Heart right ventricle (tissue), 16 donors: ENCODE measurements around the gene ARFGAP2. TPM values are rescaled to one million over a fixed set of nuclear protein-coding genes. Genes with fewer than 3 reads are reported as not detected.
"Not testable (repeated sequence)": the region's sequence is repeated elsewhere in the genome, so short reads cannot be mapped to it uniquely, and the experiment has no call there.

Experiments used
- ATAC-seq, 8 donors: fragments of 200-7000 bp; cut with Tn5 transposase; one replicate each; pipeline ENCODE4 v1.9.1; 2020; ENCODE audit warnings: mild to moderate bottlenecking in 8 of 8, moderate library complexity in 8 of 8, moderate number of reproducible peaks in 1 of 8
- DNase-seq, 2 donors: peaks; one replicate each; pipeline ENCODE4 v3.0.0-alpha.2; 2020
- H3K27ac ChIP-seq, 10 donors: fragments of 200-600 bp; sonication (generic) in 2 of 10; one replicate each; pipeline versions ENCODE4 v1.5.0 to v1.8.0; 2020 to 2022; ENCODE audit warnings: mild to moderate bottlenecking in 3 of 10
- H3K27me3 ChIP-seq, 7 donors: fragments of 200-600 bp; one replicate each; pipeline ENCODE4 v1.8.0; 2021 to 2022; ENCODE audit warnings: mild to moderate bottlenecking in 2 of 7
- H3K36me3 ChIP-seq, 9 donors: fragments of 200-600 bp; sonication (generic) in 1 of 9; one replicate each; pipeline versions ENCODE4 v1.5.0 to v1.8.0; 2020 to 2022; ENCODE audit warnings: mild to moderate bottlenecking in 2 of 9
- H3K4me1 ChIP-seq, 9 donors: fragments of 200-600 bp; sonication (generic) in 1 of 9; one replicate each; pipeline versions ENCODE4 v1.5.0 to v1.8.0; 2020 to 2022; ENCODE audit warnings: mild to moderate bottlenecking in 4 of 9
- H3K4me3 ChIP-seq, 10 donors: fragments of 200-600 bp; sonication (generic) in 2 of 10; one replicate each; pipeline versions ENCODE4 v1.5.0 to v1.8.0; 2020 to 2022; ENCODE audit warnings: mild to moderate bottlenecking in 7 of 10, moderate library complexity in 2 of 10
- H3K9me3 ChIP-seq, 11 donors: fragments of 200-600 bp in 10 of 11; sonication (generic) in 2 of 11; one replicate each; pipeline versions ENCODE4 v1.5.0 to v1.8.0; 2013 to 2022; ENCODE audit warnings: mild to moderate bottlenecking in 2 of 11, control low read depth in 1 of 11, moderate library complexity in 1 of 11
- CTCF ChIP-seq, 9 donors: fragments of 200-600 bp; sonication (generic) in 2 of 9; IDR thresholded peaks; one replicate each; pipeline versions ENCODE4 v1.5.0 to v1.8.0; 2021 to 2022; ENCODE audit warnings: antibody characterized with exemption in 9 of 9, mild to moderate bottlenecking in 5 of 9, moderate library complexity in 1 of 9
- WGBS, 2 donors: extraction: QIAGEN DNeasy Blood & Tissue Kit; methylation state at CpG; one replicate each; pipeline ENCODE4 v1.1.7; 2013; ENCODE audit warnings: inconsistent platforms in 1 of 2; 5-methylcytosine and 5-hydroxymethylcytosine counted together
- intact Hi-C, 10 donors: fragments of 100-400 bp; cut with DNase I; formaldehyde crosslinking; loops; one replicate each; pipeline versions ENCODE4 v1.11.1 to v1.14.2; 2022
- polyA plus RNA-seq, 2 donors: library from polyadenylated mRNA; stranded (reverse); fragments of 200-250 nt; gene quantifications; one replicate each; pipeline ENCODE4 v1.2.3, GENCODE V29; 2013
- total RNA-seq, 10 donors: library from RNA; stranded (reverse); fragmentation: NEBNext Ultra II Directional in 3 of 10; extraction: Animal tissue kit (Norgen Biotek cat#: 25700) in 3 of 10; gene quantifications; one replicate each; pipeline versions ENCODE4 v1.2.1 to v1.2.4, GENCODE V29; 2021 to 2023
- donor health status: Arrhythmogenic right ventricular cardiomyopathy.
- donor health status: ischemic (EF 13 %, LVEDD 7.1; RV severe dilation, severe dysfunction).
- donor health status: healthy with polysubstance abuse.
- donor health status: DM: no; HTN: yes; CAD: no.
- donor health status: DM: no; HTN: no; CAD: no.
- donor health status: ischemic (EF 25% LVEDD 6.9; RV normal size, moderate dysfunction).
- donor health status: ischemic (EF 25% LVEDD 5.7; RV mildly dilated, moderate dysfunction).
- donor health status: healthy.
- donor health status: DM: yes; HTN: yes; CAD: no.
- donor health status: Ischemic cardiomyopathy.
- donor health status: ischemic (EF 35%, LVEDD 5.7; RV mildly dilated, moderate dysfunction).
- donor health status: nonischemic (EF 11% LVEDD 7.7; RV severe dilation, severe dysfunction).
- donor health status: DM: yes; HTN: yes; CAD: no.
- donor health status: PGD.
- donor health status: ischemic (EF 29% LVEDD 5.4; RV normal size, mild dysfunction).
- donor health status: nonischemic (EF 23%, LVEDD 6.1; RV moderate dilation, normal function).

The ARFGAP2 gene
- total and polyA plus RNA-seq, 12 donors: 47.8 to 70.2 (median 62.9) TPM

GRCh38 chr11:47204637-47204989 is 27.9 kb upstream of the ARFGAP2 start:
- intact Hi-C loops: no loop called here
- WGBS, 2 donors: 68 to 69% methylated on average over 2 of the region's 2 CpGs
- TF ChIP-seq CTCF (IDR thresholded peaks at IDR 0.05): no peak
- H3K27ac ChIP-seq: no peak overlapping the region
- H3K27me3 ChIP-seq: no peaks in the 10 kb centered on the region
- no peaks in the 10 kb centered on the region for H3K4me1 ChIP-seq
- H3K36me3 ChIP-seq: no peaks in the 10 kb centered on the region
- H3K4me3 ChIP-seq: no peak overlapping the region
- no peak for ATAC-seq
- no peaks in the 10 kb centered on the region for H3K9me3 ChIP-seq
- DNase-seq: no peak

GRCh38 chr11:47202576-47202975 is 25.9 kb upstream of the ARFGAP2 start:
- no peak overlapping the region for H3K4me3 ChIP-seq
- DNase-seq (no peak), ATAC-seq (no peak)
- no peak overlapping the region for H3K27ac ChIP-seq
- intact Hi-C loops: no loop called here
- WGBS, 2 donors: 76 to 82% methylated on average over 5 of the region's 5 CpGs
- no peak for TF ChIP-seq CTCF (IDR thresholded peaks at IDR 0.05)
- H3K4me1 ChIP-seq: no peaks in the 10 kb centered on the region
- H3K27me3 ChIP-seq: no peaks in the 10 kb centered on the region
- H3K36me3 ChIP-seq: no peaks in the 10 kb centered on the region
- H3K9me3 ChIP-seq: no peaks in the 10 kb centered on the region

DNA sequence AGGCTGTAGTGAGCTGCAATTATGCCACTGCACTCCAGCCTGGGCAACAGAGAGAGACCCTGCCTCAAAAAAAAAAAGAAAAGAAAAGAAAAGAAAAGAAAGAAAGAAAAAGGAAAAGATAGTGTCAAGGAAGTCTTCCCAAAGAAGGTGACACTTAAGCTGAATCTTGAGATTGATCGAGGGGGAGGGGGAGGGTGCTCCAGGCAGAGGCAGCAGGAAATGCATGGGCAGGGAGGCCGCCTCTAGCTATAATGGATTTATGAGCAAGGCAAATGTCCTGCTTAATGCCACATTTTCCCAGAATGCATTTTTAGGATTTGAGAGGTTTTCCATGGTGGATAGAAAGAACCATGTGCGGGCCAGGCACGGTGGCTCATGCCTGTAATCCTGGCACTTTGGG is 24.3 kb upstream of the ARFGAP2 start:
- no peak for TF ChIP-seq CTCF (IDR thresholded peaks at IDR 0.05)
- WGBS, 2 donors: 86% methylated on average over 4 of the region's 4 CpGs
- no peaks in the 10 kb centered on the region for H3K36me3 ChIP-seq
- H3K27ac ChIP-seq: no peak overlapping the region
- no peaks in the 10 kb centered on the region for H3K27me3 ChIP-seq
- no peaks in the 10 kb centered on the region for H3K4me1 ChIP-seq
- intact Hi-C loops: no loop called here
- no peaks in the 10 kb centered on the region for H3K9me3 ChIP-seq
- no peak for ATAC-seq
- no peak for DNase-seq
- H3K4me3 ChIP-seq: no peak overlapping the region

GRCh38 chr11:47198161-47198560 is 21.5 kb upstream of the ARFGAP2 start:
- H3K9me3 ChIP-seq, ATAC-seq, intact Hi-C loops, H3K36me3 ChIP-seq, DNase-seq, H3K27me3 ChIP-seq, H3K4me3 ChIP-seq, H3K27ac ChIP-seq, H3K4me1 ChIP-seq: not testable (repeated sequence)
- WGBS, 2 donors: 92 to 96% methylated on average over 9 of the region's 9 CpGs

- ATAC-seq (no peak), DNase-seq (no peak)
- intact Hi-C loops: no loop called here
- peaks cover 0 to 20% (median 0%) of the 10 kb centered on the region in 7 donors for H3K27me3 ChIP-seq
- TF ChIP-seq CTCF (IDR thresholded peaks at IDR 0.05): no peak
- WGBS, 2 donors: 64 to 73% methylated on average over 4 of the region's 4 CpGs
- no peaks in the 10 kb centered on the region for H3K9me3 ChIP-seq
- H3K4me1 ChIP-seq: peaks cover 9 to 28% (median 15%) of the 10 kb centered on the region in 9 donors
- no peak overlapping the region for H3K27ac ChIP-seq
- no peak overlapping the region for H3K4me3 ChIP-seq
- H3K36me3 ChIP-seq: no peaks in the 10 kb centered on the region
Observed at GRCh38 chr11:47192111-47192510, 15.4 kb upstream of the ARFGAP2 start.

DNA sequence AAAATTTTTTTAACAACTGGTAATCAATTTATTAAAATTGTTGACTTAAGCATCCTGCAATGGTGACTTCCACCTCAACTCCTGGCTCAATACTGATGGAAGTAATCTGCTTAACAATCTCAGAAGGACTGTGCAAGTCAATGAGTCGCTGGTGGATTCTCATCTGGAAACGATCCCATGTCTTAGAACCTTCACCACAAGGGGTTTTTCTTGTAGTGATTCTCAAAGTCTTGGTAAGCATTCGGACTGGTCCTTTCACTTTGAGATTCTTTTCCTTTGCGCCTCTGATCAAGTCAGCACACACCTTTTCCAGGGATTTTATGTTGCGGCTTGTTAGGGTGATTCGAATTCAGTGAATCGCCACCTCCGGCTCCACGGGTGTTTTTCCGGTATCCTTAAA is 14.5 kb upstream of the ARFGAP2 start:
- H3K27ac ChIP-seq, intact Hi-C loops, ATAC-seq, H3K9me3 ChIP-seq, H3K36me3 ChIP-seq, DNase-seq, H3K4me3 ChIP-seq: not testable (repeated sequence)
- peaks cover 0 to 28% (median 0%) of the 10 kb centered on the region in 7 donors for H3K27me3 ChIP-seq
- WGBS, 2 donors: 85 to 89% methylated on average over 10 of the region's 10 CpGs
- peaks cover 9 to 35% (median 22%) of the 10 kb centered on the region in 9 donors for H3K4me1 ChIP-seq
